HepG2 (cell line): ENCODE data around the gene GRIK1. TPM values are rescaled to one million over a fixed set of nuclear protein-coding genes. Genes with fewer than 3 reads are reported as not detected.

ENCODE experiments used
- ATAC-seq: fragments of 200-7000 bp; cut with Tn5 transposase; 3 replicates; pipeline ENCODE4 v1.9.1; 2020; ENCODE audit warnings: mild to moderate bottlenecking, moderate library complexity
- BruUV-seq: library from RNA; stranded (reverse); fragments of 400-500 nt; replicated peaks from 2 replicates; lab custom pipeline; 2021; lab: Mats Ljungman, UMichigan
- CTCF ChIA-PET: fragments of 300-600 bp; formaldehyde crosslinking; extraction: SDS; loops from one replicate; lab custom pipeline; 2021; ENCODE audit warnings: low total read pairs, inconsistent platforms, low intra/inter-chr PET ratio; lab: Yijun Ruan, JAX
- POLR2A ChIA-PET: fragments of 350-600 bp; sonication (Branson Sonifier 250); formaldehyde crosslinking; loops from one replicate; lab custom pipeline; 2020; ENCODE audit warnings: antibody characterized with exemption, inconsistent platforms; lab: Yijun Ruan, JAX
- DNase-seq: peaks from one replicate; pipeline ENCODE4 v3.0.0-alpha.2; 2015; ENCODE audit warnings: low spot score
- FAIRE-seq: peaks from 3 replicates; lab custom pipeline; 2011; peaks lifted over from hg19 to GRCh38; lab: Jason Lieb, UNC
- H2AFZ ChIP-seq: one replicate; pipeline ENCODE4 v1.6.1; 2011; ENCODE audit warnings: low read length, inconsistent platforms
- H3K27ac ChIP-seq: fragments of 300-600 bp; 3 replicates; pipeline ENCODE4 v1.8.0; 2011; ENCODE audit warnings: mixed run types, mild to moderate bottlenecking, mixed read lengths, low read length, inconsistent platforms; ENCODE audit not compliant: insufficient read depth; ENCODE audit errors: extremely low read length
- H3K27me3 ChIP-seq, 2 experiments: fragments of 200-600 bp in 1 of 2; 2 replicates in 1 of 2; 3 replicates in 1 of 2; pipeline versions ENCODE4 v1.6.0 to v1.8.0; 2011; ENCODE audit warnings: low read length in 2 of 2, mild to moderate bottlenecking in 2 of 2, moderate library complexity in 2 of 2, inconsistent platforms in 1 of 2; ENCODE audit not compliant: insufficient read depth in 2 of 2, control insufficient read depth in 1 of 2
- H3K36me3 ChIP-seq, 2 experiments: fragments of 200-600 bp in 1 of 2; replicated peaks in 1 of 2; 2 replicates in 1 of 2; 3 replicates in 1 of 2; pipeline versions ENCODE4 v1.5.1 to v1.8.0; 2011; ENCODE audit warnings: low read length in 2 of 2, inconsistent platforms in 1 of 2; ENCODE audit not compliant: insufficient read depth in 2 of 2, control insufficient read depth in 1 of 2
- H3K4me1 ChIP-seq: 2 replicates; pipeline ENCODE4 v1.5.1; 2012; ENCODE audit warnings: low read length, inconsistent platforms; ENCODE audit not compliant: insufficient read depth
- H3K4me2 ChIP-seq: 2 replicates; pipeline ENCODE4 v1.6.0; 2011; ENCODE audit warnings: low read depth, low read length, inconsistent platforms
- H3K4me3 ChIP-seq, 3 experiments: fragments of 200-600 bp in 1 of 3; sonication (generic), shearing (Covaris generic) in 1 of 3; replicated peaks in 1 of 3; 2 replicates each; pipeline ENCODE4 v1.5.1; 2011 to 2016; ENCODE audit warnings: low read length in 3 of 3, inconsistent platforms in 2 of 3, low read depth in 2 of 3, mild to moderate bottlenecking in 2 of 3, control low read depth in 1 of 3, mixed read lengths in 1 of 3; ENCODE audit not compliant: insufficient read depth in 1 of 3
- H3K79me2 ChIP-seq: one replicate; pipeline ENCODE4 v1.6.1; 2011; ENCODE audit warnings: low read length, inconsistent platforms; ENCODE audit not compliant: insufficient read depth
- H3K9ac ChIP-seq: 2 replicates; pipeline ENCODE4 v1.6.0; 2011; ENCODE audit warnings: mild to moderate bottlenecking, low read depth, low read length, inconsistent platforms; ENCODE audit not compliant: insufficient read depth
- H3K9me3 ChIP-seq: 2 replicates; pipeline ENCODE4 v1.5.1; 2012; ENCODE audit warnings: mild to moderate bottlenecking, low read length
- H4K20me1 ChIP-seq: 2 replicates; pipeline ENCODE4 v1.6.0; 2011; ENCODE audit warnings: inconsistent platforms, mild to moderate bottlenecking, low read length, moderate library complexity; ENCODE audit not compliant: insufficient read depth
- CEBPB ChIP-seq: IDR thresholded peaks from 2 replicates; pipeline ENCODE4 v1.6.1; 2011; ENCODE audit warnings: low read depth, low read length, improper control_type of control experiment, borderline replicate concordance
- ZNF251 ChIP-seq: sonication (generic); formaldehyde crosslinking; IDR thresholded peaks from 2 replicates; pipeline ENCODE4 v1.9.0; 2021; ENCODE audit warnings: mild to moderate bottlenecking, missing genetic modification reagents
- ZNF282 ChIP-seq: fragments of 450-650 bp; IDR thresholded peaks from 2 replicates; pipeline ENCODE4 v1.6.1; 2018; ENCODE audit not compliant: partially characterized antibody
- ZNF512B ChIP-seq: sonication (generic); formaldehyde crosslinking; IDR thresholded peaks from 2 replicates; pipeline ENCODE4 v1.5.1; 2020; ENCODE audit warnings: missing genetic modification reagents, mild to moderate bottlenecking, borderline replicate concordance
- ZNF660 ChIP-seq: sonication (generic); formaldehyde crosslinking; IDR thresholded peaks from 2 replicates; pipeline ENCODE4 v1.5.1; 2020; ENCODE audit warnings: mild to moderate bottlenecking, low read depth, missing genetic modification reagents, borderline replicate concordance
- WGBS: methylation state at CpG from one replicate; pipeline ENCODE4 v1.1.6; 2017; ENCODE audit warnings: low lambda C conversion rate; 5-methylcytosine and 5-hydroxymethylcytosine counted together
- in situ Hi-C: cut with HindIII; loops from 2 replicates; pipeline ENCODE4 v1.10.0; 2017; ENCODE audit warnings: low pct_unique_long_range_greater_than_20kb; ENCODE audit not compliant: extremely low pct_ligation_motif_present
- intact Hi-C: fragments of 100-400 bp; cut with micrococcal nuclease; formaldehyde crosslinking; loops from one replicate; pipeline ENCODE4 v1.10.0; 2022; ENCODE audit not compliant: unreplicated experiment
- polyA plus RNA-seq, 8 experiments: library from polyadenylated mRNA; depleted of rRNA in 3 of 8; stranded (reverse) in 7 of 8; unstranded in 1 of 8; fragments of >200 nt; fragmentation: Illumina TruSeq in 4 of 8; extraction: Trizol in 4 of 8; gene quantifications; 2 replicates each; pipeline versions ENCODE4 v1.2.1 to v1.2.3, GENCODE V29; 2011 to 2016; ENCODE audit warnings: low read depth in 4 of 8, missing spikeins in 1 of 8, mixed read lengths in 1 of 8; ENCODE audit not compliant: insufficient read depth in 1 of 8
- total RNA-seq, 5 experiments: library from RNA; depleted of rRNA; stranded (reverse); fragments of >200 nt; fragmentation: Illumina TruSeq; extraction: Trizol; gene quantifications; 2 replicates each; pipeline ENCODE4 v1.2.3, GENCODE V29; 2016; ENCODE audit warnings: low read depth in 1 of 5

GRIK1 gene
- total and polyA plus RNA-seq, 2 of the 13 experiments (the other 11 are each of a cell fraction or from before 2014, with no cell fraction given), result not detected

GRCh38 chr21:29892379-29892778 is 47.4 kb downstream of the GRIK1 start (continued):
- TF ChIP-seq ZNF512B, result no peak
- no peak for TF ChIP-seq ZNF251 (CRISPR knock-in tag)

GRCh38 chr21:29888437-29888836 is 51.4 kb downstream of the GRIK1 start:
- no peak overlapping the region for H2AFZ ChIP-seq
- no peak overlapping the region for H3K4me2 ChIP-seq
- FAIRE-seq (no peak), DNase-seq (no peak), ATAC-seq (no peak)
- ChIA-PET POLR2A (no interaction called here), CTCF (no interaction called here)
- H3K4me1 ChIP-seq, result no peaks in the 10 kb centered on the region
- H3K9me3 ChIP-seq, result peaks cover 37% of the 10 kb centered on the region
- H3K4me3 ChIP-seq, result no peak overlapping the region
- no peaks in the 10 kb centered on the region for H3K36me3 ChIP-seq
- intact Hi-C loops (no loop called here), in situ Hi-C loops (no loop called here)
- H3K27me3 ChIP-seq, result no peaks in the 10 kb centered on the region
- no peak overlapping the region for H3K9ac ChIP-seq
- H3K27ac ChIP-seq, result no peak overlapping the region
- no peak for TF ChIP-seq ZNF660
- no peak for TF ChIP-seq CEBPB
- no peak for TF ChIP-seq ZNF282
- no peaks in the 10 kb centered on the region for H3K79me2 ChIP-seq
- H4K20me1 ChIP-seq, result no peaks in the 10 kb centered on the region
- 0% methylated on average over 2 of the region's 2 CpGs for WGBS
- no TSS peak for BruUV-seq
